Measurements from ENCODE around the gene MUC5B. TPM values are rescaled to one million over a fixed set of nuclear protein-coding genes. Genes with fewer than 3 reads are reported as not detected.

Gene MUC5B
- total RNA-seq, 1 donor from 2014 or later: 1.2 TPM

DNA sequence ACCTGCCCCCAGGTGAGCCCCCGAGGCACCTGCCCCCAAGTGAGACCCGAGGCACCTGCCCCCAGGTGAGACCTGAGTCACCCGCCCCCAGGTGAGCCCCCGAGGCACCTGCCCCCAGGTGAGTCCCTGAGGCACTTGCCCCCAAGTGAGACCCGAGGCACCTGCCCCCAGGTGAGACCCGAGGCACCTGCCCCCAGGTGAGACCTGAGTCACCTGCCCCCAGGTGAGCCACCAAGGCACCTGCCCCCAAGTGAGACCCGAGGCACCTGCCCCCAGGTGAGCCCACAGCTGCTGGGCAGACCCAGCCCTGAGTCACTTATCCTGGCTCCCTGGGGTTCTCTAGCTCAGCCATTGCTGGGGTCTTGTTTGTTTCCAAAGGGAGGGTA, 36.2 kb downstream of the MUC5B start:
- Histone ChIP-seq H3K27me3 (no peaks in the 10 kb centered on the region), H3K4me1 (peaks cover 12% of the 10 kb centered on the region), H3K27ac (no peak overlapping the region), H3K36me3 (no peaks in the 10 kb centered on the region), H3K9me3 (no peaks in the 10 kb centered on the region), H3K4me3 (no peak overlapping the region)
- DNase-seq (no peak), ATAC-seq (no peak)
- intact Hi-C loops (cut with DNase I): no loop called here
- TF ChIP-seq, protein P1, sequence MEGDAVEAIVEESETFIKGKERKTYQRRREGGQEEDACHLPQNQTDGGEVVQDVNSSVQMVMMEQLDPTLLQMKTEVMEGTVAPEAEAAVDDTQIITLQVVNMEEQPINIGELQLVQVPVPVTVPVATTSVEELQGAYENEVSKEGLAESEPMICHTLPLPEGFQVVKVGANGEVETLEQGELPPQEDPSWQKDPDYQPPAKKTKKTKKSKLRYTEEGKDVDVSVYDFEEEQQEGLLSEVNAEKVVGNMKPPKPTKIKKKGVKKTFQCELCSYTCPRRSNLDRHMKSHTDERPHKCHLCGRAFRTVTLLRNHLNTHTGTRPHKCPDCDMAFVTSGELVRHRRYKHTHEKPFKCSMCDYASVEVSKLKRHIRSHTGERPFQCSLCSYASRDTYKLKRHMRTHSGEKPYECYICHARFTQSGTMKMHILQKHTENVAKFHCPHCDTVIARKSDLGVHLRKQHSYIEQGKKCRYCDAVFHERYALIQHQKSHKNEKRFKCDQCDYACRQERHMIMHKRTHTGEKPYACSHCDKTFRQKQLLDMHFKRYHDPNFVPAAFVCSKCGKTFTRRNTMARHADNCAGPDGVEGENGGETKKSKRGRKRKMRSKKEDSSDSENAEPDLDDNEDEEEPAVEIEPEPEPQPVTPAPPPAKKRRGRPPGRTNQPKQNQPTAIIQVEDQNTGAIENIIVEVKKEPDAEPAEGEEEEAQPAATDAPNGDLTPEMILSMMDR (IDR thresholded peaks at IDR 0.05): no peak

DNA sequence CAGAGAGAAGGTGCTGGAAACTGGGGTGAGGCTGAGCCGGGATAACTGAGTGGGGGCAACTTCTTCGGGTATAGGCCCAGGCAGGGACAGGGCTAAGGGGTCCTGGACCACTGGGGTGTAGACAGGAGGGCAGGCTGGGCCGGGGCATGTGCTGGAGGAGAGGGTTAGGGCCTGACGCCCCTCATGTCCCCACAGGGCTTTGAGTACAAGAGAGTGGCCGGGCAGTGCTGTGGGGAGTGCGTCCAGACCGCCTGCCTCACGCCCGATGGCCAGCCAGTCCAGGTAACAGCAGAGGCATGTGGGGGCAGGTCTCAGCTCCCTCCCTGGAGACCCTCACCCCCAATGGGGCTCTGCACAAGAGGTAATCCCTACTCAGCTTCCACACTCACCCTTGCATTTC, 36.7 kb downstream of the MUC5B start:
- no peaks in the 10 kb centered on the region for H3K9me3 ChIP-seq
- no peak for DNase-seq
- TF ChIP-seq, protein P1 (IDR thresholded peaks at IDR 0.05): no peak

DNA sequence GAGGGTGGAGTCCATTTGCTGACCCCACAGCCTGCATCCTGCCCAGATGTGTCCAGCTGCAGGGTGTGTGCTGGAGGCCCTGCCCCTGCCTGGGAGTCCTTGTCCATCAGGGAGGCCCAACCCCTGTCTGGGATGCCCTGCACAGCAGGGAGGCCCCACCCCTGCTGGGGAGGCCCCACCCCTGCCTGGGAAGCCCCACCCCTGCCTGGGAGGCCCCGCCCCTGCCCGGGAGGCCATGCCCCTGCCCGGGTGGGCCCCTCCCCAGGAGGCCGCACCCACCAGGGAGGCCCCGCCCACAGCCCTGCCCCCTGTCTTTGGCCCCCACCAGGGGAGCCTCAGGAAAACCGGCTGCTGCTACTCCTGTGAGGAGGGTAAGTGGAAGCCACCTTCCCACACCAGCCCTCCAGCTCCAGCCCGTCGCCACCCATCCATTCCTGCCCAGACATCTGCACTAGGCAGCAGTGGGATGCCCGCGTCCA, 37.2 kb downstream of the MUC5B start:
- Histone ChIP-seq H3K4me1 (peaks cover 12% of the 10 kb centered on the region), H3K27me3 (no peaks in the 10 kb centered on the region), H3K4me3 (no peak overlapping the region), H3K9me3 (no peaks in the 10 kb centered on the region), H3K27ac (no peak overlapping the region), H3K36me3 (no peaks in the 10 kb centered on the region)
- ATAC-seq (peak; percentile 44), DNase-seq (no peak)
- intact Hi-C loops (cut with DNase I): no loop called here
- TF ChIP-seq, protein P1 (IDR thresholded peaks at IDR 0.05): no peak

More for the DNA sequence above, 36.7 kb downstream of the MUC5B start:
- ATAC-seq: no peak
- no peaks in the 10 kb centered on the region for H3K36me3 ChIP-seq
- no peak overlapping the region for H3K27ac ChIP-seq
- H3K4me1 ChIP-seq: peaks cover 12% of the 10 kb centered on the region
- H3K4me3 ChIP-seq: no peak overlapping the region
- H3K27me3 ChIP-seq: no peaks in the 10 kb centered on the region
- intact Hi-C loops (cut with DNase I): no loop called here

DNA sequence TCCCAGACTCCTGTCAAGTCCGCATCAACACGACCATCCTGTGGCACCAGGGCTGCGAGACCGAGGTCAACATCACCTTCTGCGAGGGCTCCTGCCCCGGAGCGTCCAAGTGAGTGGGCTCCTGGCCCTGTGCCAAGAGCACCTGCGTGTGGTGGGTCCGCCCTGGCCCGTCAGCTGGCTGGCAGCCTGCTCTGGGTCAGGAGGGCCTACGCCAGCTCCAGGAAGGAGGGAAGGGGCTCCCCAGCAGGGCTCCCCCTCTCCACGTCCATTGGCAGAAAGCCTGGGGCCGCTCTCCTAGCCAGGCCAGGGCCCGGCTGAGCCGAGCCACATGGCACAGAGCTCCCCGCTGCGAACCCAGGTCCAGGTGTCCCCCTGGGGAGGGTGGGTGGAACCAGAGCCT, 37.8 kb downstream of the MUC5B start:
- peaks cover 12% of the 10 kb centered on the region for H3K4me1 ChIP-seq
- H3K4me3 ChIP-seq: no peak overlapping the region
- H3K36me3 ChIP-seq: no peaks in the 10 kb centered on the region
- H3K9me3 ChIP-seq: no peaks in the 10 kb centered on the region
- no peaks in the 10 kb centered on the region for H3K27me3 ChIP-seq
- DNase-seq (no peak), ATAC-seq (no peak)
- TF ChIP-seq, protein P1 (IDR thresholded peaks at IDR 0.05): no peak
- H3K27ac ChIP-seq: no peak overlapping the region
- intact Hi-C loops (cut with DNase I): no loop called here

DNA sequence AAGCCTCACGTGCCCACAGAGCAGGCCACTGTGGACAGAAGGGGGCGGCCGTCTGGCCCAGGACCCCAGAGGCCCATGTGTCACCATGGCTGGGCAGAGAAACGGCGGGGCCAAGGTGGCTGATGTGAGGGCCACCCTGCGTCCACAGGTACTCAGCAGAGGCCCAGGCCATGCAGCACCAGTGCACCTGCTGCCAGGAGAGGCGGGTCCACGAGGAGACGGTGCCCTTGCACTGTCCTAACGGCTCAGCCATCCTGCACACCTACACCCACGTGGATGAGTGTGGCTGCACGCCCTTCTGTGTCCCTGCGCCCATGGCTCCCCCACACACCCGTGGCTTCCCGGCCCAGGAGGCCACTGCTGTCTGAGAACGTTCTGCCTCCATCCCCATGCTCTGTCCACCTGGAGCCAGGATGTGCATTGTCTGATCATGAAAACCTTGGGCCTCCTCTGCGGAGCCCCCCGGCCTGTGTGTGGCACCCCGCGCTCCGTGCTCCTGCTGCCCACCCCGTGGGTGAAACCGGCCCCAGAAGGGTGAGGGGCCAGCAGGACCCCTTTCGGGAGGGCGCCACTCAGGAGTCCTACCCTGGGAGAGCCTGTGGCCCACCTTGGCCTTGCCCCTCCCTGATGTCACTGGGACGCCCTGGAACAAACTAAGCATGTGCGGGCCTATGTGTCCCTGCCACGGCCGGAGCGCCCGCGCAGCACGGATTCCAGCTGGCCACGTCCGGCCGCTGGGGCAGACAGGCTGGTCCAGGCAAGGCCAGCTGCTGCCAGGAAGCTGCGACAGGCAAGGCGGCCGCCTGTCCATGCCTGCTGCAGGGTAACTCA, 38.6 kb downstream of the MUC5B start:
- intact Hi-C loops (cut with DNase I): no loop called here
- Histone ChIP-seq H3K27ac (peak overlapping the region; percentile 89), H3K9me3 (no peaks in the 10 kb centered on the region), H3K36me3 (no peaks in the 10 kb centered on the region), H3K4me3 (peak overlapping the region; percentile 58), H3K4me1 (peaks cover 12% of the 10 kb centered on the region), H3K27me3 (no peaks in the 10 kb centered on the region)
- ATAC-seq: no peak
- no peak for DNase-seq
- TF ChIP-seq, protein P1 (IDR thresholded peaks at IDR 0.05): no peak

All from upper lobe of right lung (tissue), 1 donor.